Choroid plexus epithelial cell (primary cell): ENCODE measurements around the gene ATP2C1.

ENCODE experiments used
- DNase-seq: peaks from one replicate; pipeline ENCODE4 v3.0.0-alpha.2; 2010; ENCODE audit warnings: low read depth
- H3K4me3 ChIP-seq: 2 replicates; pipeline ENCODE4 v1.5.1; 2011; ENCODE audit warnings: low read depth, mild to moderate bottlenecking, control low read depth, low read length, moderate library complexity
- TF ChIP-seq, protein P1 (sequence below): conservative IDR thresholded peaks from 2 replicates; pipeline ENCODE4 v1.5.1; 2011; ENCODE audit warnings: low read depth, mild to moderate bottlenecking, control low read depth, inconsistent platforms, low read length, moderate library complexity

ATP2C1 gene

DNA sequence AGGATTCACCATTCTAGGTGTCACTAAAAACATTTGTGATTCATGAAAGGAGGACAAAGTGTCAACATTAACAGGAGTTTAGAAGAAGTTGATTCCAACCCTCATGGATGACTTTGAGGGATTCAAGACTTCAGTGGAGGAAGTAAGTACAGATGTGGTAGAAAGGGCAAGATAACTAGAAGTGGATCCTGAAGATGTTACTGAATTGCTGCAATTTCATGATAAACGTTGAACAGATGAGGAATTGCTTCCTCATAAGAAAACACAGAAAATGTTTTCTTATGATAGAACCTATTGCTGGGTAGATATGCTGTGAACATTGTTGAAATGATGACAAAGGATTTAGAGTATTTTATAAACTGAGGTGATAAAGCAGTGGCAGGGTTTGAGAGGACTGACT lies 23.5 kb upstream of the ATP2C1 start:
- TF ChIP-seq, protein P1, sequence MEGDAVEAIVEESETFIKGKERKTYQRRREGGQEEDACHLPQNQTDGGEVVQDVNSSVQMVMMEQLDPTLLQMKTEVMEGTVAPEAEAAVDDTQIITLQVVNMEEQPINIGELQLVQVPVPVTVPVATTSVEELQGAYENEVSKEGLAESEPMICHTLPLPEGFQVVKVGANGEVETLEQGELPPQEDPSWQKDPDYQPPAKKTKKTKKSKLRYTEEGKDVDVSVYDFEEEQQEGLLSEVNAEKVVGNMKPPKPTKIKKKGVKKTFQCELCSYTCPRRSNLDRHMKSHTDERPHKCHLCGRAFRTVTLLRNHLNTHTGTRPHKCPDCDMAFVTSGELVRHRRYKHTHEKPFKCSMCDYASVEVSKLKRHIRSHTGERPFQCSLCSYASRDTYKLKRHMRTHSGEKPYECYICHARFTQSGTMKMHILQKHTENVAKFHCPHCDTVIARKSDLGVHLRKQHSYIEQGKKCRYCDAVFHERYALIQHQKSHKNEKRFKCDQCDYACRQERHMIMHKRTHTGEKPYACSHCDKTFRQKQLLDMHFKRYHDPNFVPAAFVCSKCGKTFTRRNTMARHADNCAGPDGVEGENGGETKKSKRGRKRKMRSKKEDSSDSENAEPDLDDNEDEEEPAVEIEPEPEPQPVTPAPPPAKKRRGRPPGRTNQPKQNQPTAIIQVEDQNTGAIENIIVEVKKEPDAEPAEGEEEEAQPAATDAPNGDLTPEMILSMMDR, result no peak
- no peak for DNase-seq
- H3K4me3 ChIP-seq, result no peak overlapping the region

DNA sequence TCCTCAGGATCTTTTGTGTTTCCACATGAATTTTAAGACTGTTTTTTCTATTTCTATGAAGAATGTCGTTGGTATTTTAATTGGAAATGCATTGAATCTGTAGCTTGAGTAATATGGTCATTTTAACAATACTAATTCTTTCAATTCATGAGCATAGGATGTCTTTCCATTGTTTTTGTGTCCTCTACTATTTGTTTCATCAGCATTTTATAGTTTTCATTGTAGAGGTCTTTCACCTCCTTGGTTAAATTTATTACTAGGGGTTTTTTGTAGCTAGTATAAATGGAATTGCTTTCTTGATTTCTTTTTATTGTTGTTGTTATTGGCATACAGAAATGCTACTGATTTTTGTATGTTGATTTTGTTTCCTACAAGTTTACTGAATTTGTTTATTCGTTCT lies 17.3 kb upstream of the ATP2C1 start:
- TF ChIP-seq, protein P1, result no peak
- no peak overlapping the region for H3K4me3 ChIP-seq
- DNase-seq, result no peak

DNA sequence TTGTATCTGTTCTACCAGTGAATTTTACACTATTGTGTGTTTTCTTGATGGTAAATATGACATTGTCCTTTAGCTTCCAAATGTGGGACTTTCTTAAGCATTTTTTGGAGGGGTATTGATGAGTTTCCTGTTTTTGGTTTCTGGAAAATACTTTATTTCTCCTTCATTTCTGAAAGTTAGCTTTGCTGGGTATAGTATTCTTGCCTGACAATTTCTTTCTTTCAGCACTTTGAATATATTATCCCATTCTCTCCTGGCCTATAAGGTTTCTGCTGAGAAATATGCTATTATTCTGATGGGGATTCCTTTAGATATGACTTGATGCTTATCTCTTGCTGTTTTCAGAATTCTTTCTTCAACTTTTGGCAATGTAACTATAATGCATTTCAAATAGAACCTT lies 15.4 kb upstream of the ATP2C1 start:
- TF ChIP-seq, protein P1, result no peak
- DNase-seq, result no peak
- no peak overlapping the region for H3K4me3 ChIP-seq

DNA sequence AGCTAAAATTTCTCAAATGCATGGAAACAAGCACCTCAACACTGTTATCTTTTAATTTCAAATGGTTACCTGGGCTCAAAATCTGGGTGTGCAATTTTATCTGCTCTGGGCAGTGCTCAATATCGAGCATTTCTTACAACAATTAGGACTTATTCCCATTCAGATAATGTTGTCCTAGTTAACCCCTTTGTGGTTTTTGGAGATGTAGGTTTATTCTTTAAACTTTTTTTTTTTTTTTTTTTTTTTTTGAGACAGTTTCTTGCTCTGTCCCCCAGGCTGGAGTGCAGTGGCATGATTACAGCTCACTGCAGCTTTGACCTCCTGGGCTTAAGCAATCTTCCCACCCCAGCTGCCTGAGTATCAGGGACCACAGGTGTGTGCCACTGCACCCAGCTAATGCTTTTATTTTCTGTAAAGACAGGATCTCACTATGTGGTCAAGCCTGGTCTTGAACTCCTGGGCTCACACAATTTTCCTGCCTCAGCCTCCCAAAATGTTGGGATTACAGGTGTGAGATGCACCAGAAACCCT lies 4.4 kb upstream of the ATP2C1 start:
- no peak for DNase-seq

DNA sequence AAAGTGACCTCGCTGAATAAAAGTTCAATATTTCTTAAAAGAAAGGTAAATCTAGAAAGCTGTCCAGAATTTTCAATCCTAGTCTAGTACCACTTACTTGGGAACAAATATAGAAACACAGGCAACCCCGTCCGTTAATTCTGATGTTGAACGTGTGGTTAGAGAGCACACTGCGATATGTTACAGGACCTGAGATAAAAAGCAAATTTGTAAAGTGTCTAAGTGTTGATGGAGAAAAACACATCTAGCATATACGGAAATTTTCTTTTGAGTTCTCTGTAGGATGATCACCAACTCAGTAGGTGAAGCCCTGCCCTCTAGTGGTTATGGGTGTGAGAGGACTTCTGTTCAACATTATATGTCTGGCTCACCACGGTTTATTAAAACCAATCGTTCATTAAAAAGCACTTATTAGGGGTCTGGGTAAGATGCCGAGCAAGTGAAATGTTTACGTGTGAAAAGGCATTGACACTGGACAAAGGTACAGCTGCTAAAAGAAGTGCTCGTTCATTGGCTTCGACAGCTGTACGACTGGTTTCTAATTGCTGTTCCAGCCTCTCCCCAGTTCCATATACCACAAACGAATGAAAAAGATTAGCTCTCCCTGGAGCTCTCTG lies 1.0 kb upstream of the ATP2C1 start:
- TF ChIP-seq, protein P1, result peak; percentile 81
- peak overlapping the region; percentile 97 for H3K4me3 ChIP-seq
- peak; percentile 91 for DNase-seq

More for the DNA sequence above, 4.4 kb upstream of the ATP2C1 start:
- TF ChIP-seq, protein P1, result no peak
- no peak overlapping the region for H3K4me3 ChIP-seq

DNA sequence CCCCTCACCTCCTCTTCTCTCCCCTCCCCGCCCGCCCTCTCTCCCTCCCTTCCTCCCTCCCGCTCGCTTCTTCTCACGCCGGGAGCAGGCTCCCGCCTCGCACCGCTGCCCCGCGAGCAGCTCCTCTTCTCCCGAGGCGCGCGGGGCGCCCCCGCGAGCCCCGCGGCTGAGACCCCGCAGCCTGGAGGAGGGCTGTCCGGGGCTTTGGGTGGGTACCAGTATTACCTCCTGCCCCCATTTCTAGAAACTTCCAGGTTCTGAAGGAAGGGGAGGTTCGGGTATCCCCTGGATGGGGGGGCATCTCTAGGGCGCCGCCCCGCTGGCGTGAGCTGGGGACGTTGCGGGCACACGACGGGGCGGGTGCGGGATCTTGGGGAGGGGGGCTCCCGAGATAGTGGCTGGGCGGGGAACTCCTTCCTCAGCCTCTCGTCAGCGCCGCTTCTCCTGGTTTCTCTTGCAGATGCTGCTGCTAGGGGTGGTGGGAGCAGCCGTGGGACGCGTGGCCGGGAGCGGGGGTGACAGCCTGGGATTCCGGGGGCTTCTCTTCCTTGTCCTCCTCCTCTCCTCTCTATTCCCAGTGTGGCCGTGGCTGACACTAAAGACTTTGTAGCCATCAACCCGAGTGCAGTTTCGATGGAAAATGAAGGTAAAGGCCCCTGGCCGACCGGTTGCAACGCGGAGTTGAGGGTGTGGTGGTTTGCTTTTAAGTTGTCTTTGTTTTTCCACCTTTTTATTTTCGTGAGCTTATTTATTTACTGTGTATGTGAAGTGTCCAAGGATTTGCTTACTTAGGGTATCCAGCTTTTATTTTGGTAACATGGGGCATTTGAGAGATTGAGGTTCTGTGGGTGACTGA lies 474 bp downstream of the ATP2C1 start:
- peak overlapping the region; percentile 97 for H3K4me3 ChIP-seq
- TF ChIP-seq, protein P1, result no peak
- DNase-seq, result peak; percentile 30
